Measurements from ENCODE around the gene KRTAP2-2. TPM values are rescaled to one million over a fixed set of nuclear protein-coding genes. Genes with fewer than 3 reads are reported as not detected.

Gene KRTAP2-2
- total RNA-seq, 1 donor from 2014 or later, result not detected

DNA sequence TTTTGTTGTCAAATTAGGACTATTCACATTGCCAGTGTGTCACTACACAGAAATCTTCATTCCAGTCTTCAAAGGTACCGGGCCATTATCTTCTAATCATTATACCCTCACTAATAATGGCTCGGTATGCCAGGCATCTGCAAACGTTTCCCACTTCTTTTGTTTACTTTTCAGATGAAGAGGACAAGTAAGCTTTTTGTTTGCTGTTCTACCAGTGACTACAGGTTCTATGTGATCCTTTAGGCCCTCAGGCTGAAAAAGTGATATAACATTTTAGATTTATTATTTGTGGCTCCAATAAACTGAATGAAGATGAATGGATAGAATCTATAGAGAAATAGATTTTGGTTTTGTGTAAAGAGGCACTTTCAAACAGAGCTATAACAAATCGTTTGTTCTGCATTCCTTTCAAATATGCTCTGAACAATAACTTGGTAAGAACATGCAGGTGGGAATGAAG lies 45.7 kb downstream of the KRTAP2-2 start:
- no peaks in the 10 kb centered on the region for H3K27me3 ChIP-seq
- TF ChIP-seq, protein P1, sequence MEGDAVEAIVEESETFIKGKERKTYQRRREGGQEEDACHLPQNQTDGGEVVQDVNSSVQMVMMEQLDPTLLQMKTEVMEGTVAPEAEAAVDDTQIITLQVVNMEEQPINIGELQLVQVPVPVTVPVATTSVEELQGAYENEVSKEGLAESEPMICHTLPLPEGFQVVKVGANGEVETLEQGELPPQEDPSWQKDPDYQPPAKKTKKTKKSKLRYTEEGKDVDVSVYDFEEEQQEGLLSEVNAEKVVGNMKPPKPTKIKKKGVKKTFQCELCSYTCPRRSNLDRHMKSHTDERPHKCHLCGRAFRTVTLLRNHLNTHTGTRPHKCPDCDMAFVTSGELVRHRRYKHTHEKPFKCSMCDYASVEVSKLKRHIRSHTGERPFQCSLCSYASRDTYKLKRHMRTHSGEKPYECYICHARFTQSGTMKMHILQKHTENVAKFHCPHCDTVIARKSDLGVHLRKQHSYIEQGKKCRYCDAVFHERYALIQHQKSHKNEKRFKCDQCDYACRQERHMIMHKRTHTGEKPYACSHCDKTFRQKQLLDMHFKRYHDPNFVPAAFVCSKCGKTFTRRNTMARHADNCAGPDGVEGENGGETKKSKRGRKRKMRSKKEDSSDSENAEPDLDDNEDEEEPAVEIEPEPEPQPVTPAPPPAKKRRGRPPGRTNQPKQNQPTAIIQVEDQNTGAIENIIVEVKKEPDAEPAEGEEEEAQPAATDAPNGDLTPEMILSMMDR (IDR thresholded peaks at IDR 0.05), result no peak
- no peaks in the 10 kb centered on the region for H3K36me3 ChIP-seq
- intact Hi-C loops (cut with DNase I), result no loop called here
- no peaks in the 10 kb centered on the region for H3K4me1 ChIP-seq
- H3K27ac ChIP-seq, result no peak overlapping the region
- H3K4me3 ChIP-seq, result no peak overlapping the region
- DNase-seq (ENCODE audit: low spot score in 2 of 2), result no peak
- H3K9me3 ChIP-seq, result no peaks in the 10 kb centered on the region

DNA sequence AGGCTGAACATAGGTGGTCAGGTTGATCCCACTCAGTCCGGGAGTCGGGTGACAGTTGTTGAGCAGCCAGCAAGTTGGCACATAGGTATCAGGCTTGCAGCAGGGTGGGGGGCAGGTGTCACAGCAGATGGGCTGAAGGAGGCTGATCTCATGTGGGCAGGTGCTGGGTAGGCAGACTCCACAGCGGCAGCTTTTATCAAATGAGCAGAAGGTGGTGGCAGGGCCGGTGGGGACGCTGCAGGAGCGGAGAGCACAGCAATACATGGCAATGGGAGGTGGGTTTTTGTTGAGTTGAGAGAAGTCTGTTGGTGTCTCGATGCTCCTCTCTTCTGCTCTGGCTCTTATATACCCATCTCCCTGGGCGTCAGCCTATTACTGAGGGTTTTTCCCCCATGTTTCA lies 46.2 kb downstream of the KRTAP2-2 start, which contains the start of gene KRTAP3-1:
Gene KRTAP3-1 (minus strand): TSS at position 318 of the 400 bp plus-strand sequence. CDS start 54 bp downstream, at position 264.
- intact Hi-C loops (cut with DNase I), result no loop called here
- Histone ChIP-seq H3K27ac (no peak within 1 kb of the TSS), H3K27me3 (no peaks in the 10 kb centered on the region), H3K36me3 (no peaks in the 10 kb centered on the region), H3K4me1 (no peaks in the 10 kb centered on the region), H3K4me3 (no peak within 1 kb of the TSS), H3K9me3 (no peaks in the 10 kb centered on the region)
- TF ChIP-seq, protein P1 (IDR thresholded peaks at IDR 0.05), result no peak
- no peak for DNase-seq (ENCODE audit: low spot score in 2 of 2)

Other genes starting within 250 kb of the KRTAP2-2 start
- gene KRT10, start 232.6 kb downstream of the KRTAP2-2 start, total RNA-seq, result 0.85 TPM
- gene KRT12, start 188.0 kb downstream of the KRTAP2-2 start, total RNA-seq, result not detected
- not detected for gene KRT20, start 170.0 kb downstream of the KRTAP2-2 start, total RNA-seq
- not detected for gene KRT23, start 117.6 kb downstream of the KRTAP2-2 start, total RNA-seq
- gene KRT39, start 88.3 kb downstream of the KRTAP2-2 start, total RNA-seq, result not detected
- not detected for gene KRT40, start 70.9 kb downstream of the KRTAP2-2 start, total RNA-seq
- gene KRTAP3-3, start 61.1 kb downstream of the KRTAP2-2 start, total RNA-seq, result not detected
- gene KRTAP3-2, start 55.3 kb downstream of the KRTAP2-2 start, total RNA-seq, result not detected
- not detected for gene KRTAP3-1, start 46.1 kb downstream of the KRTAP2-2 start, total RNA-seq
- not detected for gene KRTAP1-5, start 28.0 kb downstream of the KRTAP2-2 start, total RNA-seq
- not detected for gene KRTAP1-4, start 25.0 kb downstream of the KRTAP2-2 start, total RNA-seq
- gene KRTAP1-3, start 20.4 kb downstream of the KRTAP2-2 start, total RNA-seq, result not detected
- gene KRTAP1-1, start 13.8 kb downstream of the KRTAP2-2 start, total RNA-seq, result not detected
- gene KRTAP2-1, start 7.9 kb downstream of the KRTAP2-2 start, total RNA-seq, result not detected
- gene KRTAP2-3, start 4.9 kb upstream of the KRTAP2-2 start, total RNA-seq, result not detected
- gene KRTAP2-4, start 10.6 kb upstream of the KRTAP2-2 start, total RNA-seq, result not detected
- not detected for gene KRTAP4-7, start 28.9 kb upstream of the KRTAP2-2 start, total RNA-seq
- not detected for gene KRTAP4-8, start 42.9 kb upstream of the KRTAP2-2 start, total RNA-seq
- gene KRTAP4-16, start 47.0 kb upstream of the KRTAP2-2 start, total RNA-seq, result not detected
- gene KRTAP4-9, start 50.2 kb upstream of the KRTAP2-2 start, total RNA-seq, result not detected
- gene KRTAP4-11, start 63.1 kb upstream of the KRTAP2-2 start, total RNA-seq, result not detected
- gene KRTAP4-12, start 69.0 kb upstream of the KRTAP2-2 start, total RNA-seq, result not detected
- gene KRTAP4-6, start 85.3 kb upstream of the KRTAP2-2 start, total RNA-seq, result not detected
- not detected for gene KRTAP4-5, start 94.6 kb upstream of the KRTAP2-2 start, total RNA-seq
- gene KRTAP4-4, start 105.5 kb upstream of the KRTAP2-2 start, total RNA-seq, result not detected
- gene KRTAP4-3, start 113.0 kb upstream of the KRTAP2-2 start, total RNA-seq, result not detected
- not detected for gene KRTAP4-2, start 123.0 kb upstream of the KRTAP2-2 start, total RNA-seq
- not detected for gene KRTAP4-1, start 129.7 kb upstream of the KRTAP2-2 start, total RNA-seq
- not detected for gene KRTAP9-1, start 134.7 kb upstream of the KRTAP2-2 start, total RNA-seq
- not detected for gene KRTAP9-2, start 171.4 kb upstream of the KRTAP2-2 start, total RNA-seq
- gene KRTAP9-3, start 177.2 kb upstream of the KRTAP2-2 start, total RNA-seq, result not detected
- not detected for gene KRTAP9-8, start 182.8 kb upstream of the KRTAP2-2 start, total RNA-seq
- gene KRTAP9-4, start 194.5 kb upstream of the KRTAP2-2 start, total RNA-seq, result not detected
- not detected for gene KRTAP9-9, start 200.2 kb upstream of the KRTAP2-2 start, total RNA-seq
- not detected for gene KRTAP9-6, start 210.1 kb upstream of the KRTAP2-2 start, total RNA-seq
- not detected for gene KRTAP9-7, start 220.5 kb upstream of the KRTAP2-2 start, total RNA-seq
- gene KRTAP29-1, start 247.6 kb upstream of the KRTAP2-2 start, total RNA-seq, result not detected

Data from ascending aorta (tissue), 2 donors.